Hematopoietic multipotent progenitor cell treated with erythropoietin and hydrocortisone succinate and interleukin-3 and kit ligand, for 17 days (in vitro differentiated cells): ENCODE measurements around the gene TMEM80.
A peak's percentile ranks its signal among the peaks of the same experiment; 100 is the strongest.
"Not testable (repeated sequence)": the region's sequence is repeated elsewhere in the genome, so short reads cannot be mapped to it uniquely, and the experiment has no call there.

Experiments
- DNase-seq: peaks from one replicate; pipeline ENCODE4 v3.0.0-alpha.2; 2015; ENCODE audit warnings: low spot score

The TMEM80 gene

GRCh38 chr11:695538-696248 is at the start of gene TMEM80:
TSS of gene TMEM80 (plus strand) at chr11:695816. CDS start at chr11:695828, 12 bp downstream.
- DNase-seq: peak; percentile 94

DNA sequence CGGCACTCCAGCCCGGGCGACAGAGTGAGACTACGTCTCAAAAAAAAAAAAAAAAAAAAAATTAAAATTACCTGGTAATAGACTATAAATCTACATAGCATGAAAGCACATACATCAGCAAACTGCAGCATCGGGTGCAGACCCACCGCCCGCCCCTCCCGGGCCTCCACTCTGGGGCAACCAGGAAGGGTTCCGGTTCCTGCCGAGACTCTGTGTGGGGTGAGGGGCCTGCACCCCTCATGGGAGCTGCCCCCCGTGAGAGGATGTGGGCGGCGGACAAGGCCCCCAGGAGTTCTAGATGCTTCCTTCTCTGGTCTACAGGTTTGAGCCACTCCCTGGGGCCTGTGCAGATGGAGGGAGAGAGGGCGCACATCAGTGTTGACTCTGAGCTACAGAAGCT is 49.4 kb upstream of the TMEM80 start:
- DNase-seq: no peak

DNA sequence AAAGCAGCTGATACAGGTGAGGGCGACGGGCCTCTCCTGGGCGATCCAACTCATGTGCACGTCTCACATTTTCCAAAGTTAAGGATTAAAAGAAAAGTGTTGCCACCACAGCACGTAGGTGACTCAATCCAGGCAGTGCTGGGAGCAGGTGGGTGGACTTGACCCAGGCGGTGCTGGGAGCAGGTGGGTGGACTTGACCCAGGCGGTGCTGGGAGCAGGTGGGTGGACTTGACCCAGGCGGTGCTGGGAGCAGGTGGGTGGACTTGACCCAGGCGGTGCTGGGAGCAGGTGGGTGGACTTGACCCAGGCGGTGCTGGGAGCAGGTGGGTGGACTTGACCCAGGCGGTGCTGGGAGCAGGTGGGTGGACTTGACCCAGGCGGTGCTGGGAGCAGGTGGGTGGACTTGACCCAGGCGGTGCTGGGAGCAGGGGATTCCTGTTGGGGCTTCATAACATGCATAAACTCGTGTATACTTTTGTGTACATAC is 47.9 kb upstream of the TMEM80 start:
- not testable (repeated sequence) for DNase-seq

GRCh38 chr11:650482-650881 is 45.1 kb upstream of the TMEM80 start:
- no peak for DNase-seq

GRCh38 chr11:653136-653535 is 42.5 kb upstream of the TMEM80 start:
- DNase-seq: not testable (repeated sequence)

GRCh38 chr11:653837-654236 is 41.8 kb upstream of the TMEM80 start:
- no peak for DNase-seq

DNA sequence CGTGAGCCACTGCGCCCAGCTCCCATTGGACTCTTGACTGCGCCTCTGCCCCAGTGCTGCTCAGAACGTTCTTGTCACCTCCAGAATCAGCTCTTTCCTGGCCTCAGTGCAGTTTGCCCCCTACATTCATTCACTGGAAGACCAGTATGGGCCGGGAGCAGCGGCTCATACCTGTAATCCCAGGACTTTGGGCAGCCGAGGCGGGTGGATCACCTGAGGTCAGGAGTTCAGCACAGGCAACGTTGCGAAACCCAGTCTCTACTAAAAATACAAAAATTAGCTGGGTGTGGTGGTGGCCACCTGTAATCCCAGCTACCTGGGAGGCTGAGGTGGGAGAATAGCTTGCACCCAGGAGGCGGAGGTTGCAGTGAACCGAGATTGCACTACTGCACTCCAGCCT is 41.2 kb upstream of the TMEM80 start:
- not testable (repeated sequence) for DNase-seq

GRCh38 chr11:655036-655726 is 40.4 kb upstream of the TMEM80 start:
- DNase-seq: no peak

GRCh38 chr11:656426-656825 is 39.2 kb upstream of the TMEM80 start:
- DNase-seq: no peak

DNA sequence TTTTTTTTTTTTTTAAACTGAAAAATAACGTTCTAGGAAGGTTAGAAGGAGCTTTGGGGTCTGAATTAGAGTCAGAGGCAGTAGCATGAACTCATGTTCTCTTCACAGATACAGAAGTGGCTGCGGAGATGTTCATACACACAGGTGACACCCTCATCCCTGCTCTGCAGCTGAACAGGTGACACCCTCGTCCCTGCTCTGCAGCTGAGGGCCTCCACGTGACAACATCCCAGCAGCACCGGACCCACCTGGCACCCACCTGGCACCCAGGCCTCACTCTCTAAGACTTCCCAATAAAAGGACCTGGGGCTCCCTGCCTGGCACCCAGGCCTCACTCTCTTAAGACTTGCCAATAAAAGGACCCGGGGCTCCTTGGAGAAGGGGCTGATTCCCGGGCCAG is 38.8 kb upstream of the TMEM80 start:
- DNase-seq: no peak

- no peak for DNase-seq
Measured at GRCh38 chr11:657691-658126, 37.9 kb upstream of the TMEM80 start.

DNA sequence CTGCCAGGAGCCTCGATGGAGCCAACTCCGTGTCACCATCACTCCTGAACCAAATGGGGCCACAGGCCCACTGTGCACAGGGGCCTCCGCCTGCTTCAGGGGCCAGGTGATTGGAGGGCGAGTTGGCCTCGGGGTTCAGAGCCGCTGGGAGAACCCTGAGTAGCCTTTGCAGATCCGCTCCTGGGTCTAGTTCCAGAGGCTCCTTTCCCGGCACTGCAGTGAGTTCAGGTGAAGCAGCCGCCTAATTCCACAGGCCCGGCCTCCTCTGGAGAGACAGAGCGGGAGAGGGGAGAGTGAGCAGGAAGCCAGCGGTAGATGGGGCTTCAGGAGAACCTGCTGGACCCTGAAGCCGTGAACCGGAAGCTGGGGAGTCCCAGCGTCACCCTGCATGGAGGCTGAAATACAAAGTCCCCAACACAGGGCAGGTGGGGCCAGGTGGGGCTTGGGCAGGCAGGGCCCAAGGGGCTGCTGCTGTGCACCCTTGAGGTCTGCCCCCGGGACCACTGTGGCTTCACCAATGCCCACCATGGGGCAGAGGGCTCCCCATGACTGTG is 36.0 kb upstream of the TMEM80 start:
- no peak for DNase-seq

DNA sequence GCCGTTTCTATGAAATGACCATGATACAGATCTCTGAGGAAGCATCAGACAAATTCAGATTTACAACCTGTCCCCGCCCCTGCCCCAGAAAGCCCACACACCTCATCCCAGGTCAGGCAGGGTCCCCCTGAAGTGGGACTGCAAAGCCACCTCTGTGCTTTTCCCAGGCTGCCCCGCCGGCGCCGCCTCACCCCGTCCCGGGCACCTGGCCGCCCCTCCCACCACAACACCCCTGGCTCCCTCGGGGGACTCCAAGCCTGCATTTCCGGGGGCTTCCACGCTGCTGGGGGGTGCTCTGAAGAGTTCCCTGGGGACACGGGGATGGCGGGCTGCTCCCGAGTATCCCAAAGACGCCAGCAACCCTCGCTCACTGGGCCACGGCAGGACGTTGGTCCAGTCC is 35.3 kb upstream of the TMEM80 start:
- no peak for DNase-seq

- DNase-seq: no peak
Measured at GRCh38 chr11:660681-661444, 34.8 kb upstream of the TMEM80 start.

GRCh38 chr11:662689-663274 is 32.8 kb upstream of the TMEM80 start:
- DNase-seq: peak; percentile 73

GRCh38 chr11:665062-665703 is 30.4 kb upstream of the TMEM80 start:
- no peak for DNase-seq

DNA sequence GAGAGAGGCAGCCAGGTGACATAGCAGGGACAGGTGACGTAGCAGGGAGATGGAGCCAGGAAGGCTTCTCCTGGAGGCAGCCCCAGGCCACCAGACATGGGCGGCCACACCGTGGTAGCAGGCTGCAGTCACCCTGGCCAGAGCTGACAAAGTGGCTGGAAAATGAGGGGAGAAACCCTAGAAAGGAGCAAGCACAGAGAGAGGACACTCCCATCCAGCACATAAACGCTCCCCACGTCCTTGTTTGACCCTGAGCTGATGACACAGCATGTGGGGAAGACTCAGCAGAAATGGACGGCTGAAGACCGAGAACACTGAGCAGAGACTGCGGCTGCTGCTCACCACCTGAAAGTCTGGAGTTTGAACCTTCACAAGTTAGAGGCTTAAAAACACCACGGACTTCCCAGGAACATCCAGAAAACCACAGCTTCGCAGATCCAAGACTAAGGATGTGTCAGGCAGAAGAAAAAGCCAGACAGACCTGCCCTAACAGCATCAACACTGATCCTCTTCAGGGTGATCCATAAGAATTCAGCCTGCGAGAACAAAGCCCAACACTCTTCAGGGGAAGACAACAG is 29.8 kb upstream of the TMEM80 start:
- peak; percentile 91 for DNase-seq

- DNase-seq: no peak
Measured at GRCh38 chr11:673866-674265, 21.8 kb upstream of the TMEM80 start.

DNA sequence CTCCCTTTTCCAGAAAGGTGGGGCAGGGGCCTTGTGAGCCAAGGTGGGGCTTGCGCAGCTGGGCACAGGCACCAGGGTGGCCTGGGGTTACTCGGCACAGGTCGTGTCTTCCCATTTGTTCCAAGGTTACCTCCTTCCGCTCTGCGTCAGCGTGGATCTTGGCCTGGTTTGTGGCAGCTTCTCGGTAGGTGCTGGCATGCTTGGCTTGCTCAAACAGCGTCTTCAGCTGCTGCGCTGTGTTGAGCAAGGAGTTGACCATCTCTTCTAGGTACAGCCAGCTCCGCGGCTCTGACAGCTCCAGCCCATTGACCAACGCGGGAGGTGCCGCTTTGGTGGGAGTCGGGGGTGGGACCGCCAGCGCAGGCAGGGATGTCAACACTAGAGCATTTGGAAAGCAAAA is 21.2 kb upstream of the TMEM80 start:
- DNase-seq: no peak

DNA sequence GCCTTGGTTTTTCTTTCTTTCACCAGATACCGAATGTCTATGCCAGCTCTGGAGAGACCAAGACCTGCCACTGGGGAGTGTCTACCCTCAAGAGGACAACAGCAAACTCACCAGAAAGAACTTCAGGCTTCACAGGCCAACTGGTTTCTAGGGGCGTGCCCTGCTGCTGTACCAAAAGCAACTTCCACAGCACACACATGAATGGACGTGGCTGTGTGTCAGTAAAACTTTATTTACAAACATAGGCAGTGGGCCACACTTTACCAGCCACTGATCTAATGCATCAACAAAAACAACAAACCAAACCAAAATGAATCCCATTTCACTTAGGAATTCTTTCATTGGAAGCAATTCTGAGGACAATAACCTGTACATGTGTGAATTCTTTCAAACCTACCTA is 17.3 kb upstream of the TMEM80 start:
- no peak for DNase-seq
